ENCODE data around the gene ABCC2.

Gene ABCC2

DNA sequence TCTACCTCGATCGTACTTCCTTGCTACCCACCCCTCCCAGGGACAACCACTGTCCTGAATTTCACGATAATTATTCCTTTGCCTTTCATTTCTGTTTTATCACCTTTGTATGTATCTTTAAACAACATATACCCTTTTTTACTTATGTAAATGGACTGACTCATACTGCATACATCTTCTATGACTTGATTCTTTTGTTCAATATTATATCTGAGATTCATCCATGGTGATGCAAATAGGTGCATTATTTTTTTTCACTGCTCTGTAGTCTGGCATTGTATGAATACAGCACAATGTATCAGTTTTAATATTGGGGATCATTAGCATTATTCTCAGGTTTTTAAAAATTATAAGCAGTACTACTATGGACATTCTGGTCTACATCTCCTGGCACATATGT, 69.4 kb downstream of the ABCC2 start:
- Histone ChIP-seq H3K4me3 (ENCODE audit: low read depth, low read length) (no peak overlapping the region), H3K36me3 (no peaks in the 10 kb centered on the region), H3K27me3 (no peaks in the 10 kb centered on the region), H3K4me1 (no peaks in the 10 kb centered on the region), H3K9me3 (no peaks in the 10 kb centered on the region)
- DNase-seq, result no peak
- TF ChIP-seq, protein P1, sequence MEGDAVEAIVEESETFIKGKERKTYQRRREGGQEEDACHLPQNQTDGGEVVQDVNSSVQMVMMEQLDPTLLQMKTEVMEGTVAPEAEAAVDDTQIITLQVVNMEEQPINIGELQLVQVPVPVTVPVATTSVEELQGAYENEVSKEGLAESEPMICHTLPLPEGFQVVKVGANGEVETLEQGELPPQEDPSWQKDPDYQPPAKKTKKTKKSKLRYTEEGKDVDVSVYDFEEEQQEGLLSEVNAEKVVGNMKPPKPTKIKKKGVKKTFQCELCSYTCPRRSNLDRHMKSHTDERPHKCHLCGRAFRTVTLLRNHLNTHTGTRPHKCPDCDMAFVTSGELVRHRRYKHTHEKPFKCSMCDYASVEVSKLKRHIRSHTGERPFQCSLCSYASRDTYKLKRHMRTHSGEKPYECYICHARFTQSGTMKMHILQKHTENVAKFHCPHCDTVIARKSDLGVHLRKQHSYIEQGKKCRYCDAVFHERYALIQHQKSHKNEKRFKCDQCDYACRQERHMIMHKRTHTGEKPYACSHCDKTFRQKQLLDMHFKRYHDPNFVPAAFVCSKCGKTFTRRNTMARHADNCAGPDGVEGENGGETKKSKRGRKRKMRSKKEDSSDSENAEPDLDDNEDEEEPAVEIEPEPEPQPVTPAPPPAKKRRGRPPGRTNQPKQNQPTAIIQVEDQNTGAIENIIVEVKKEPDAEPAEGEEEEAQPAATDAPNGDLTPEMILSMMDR (IDR thresholded peaks at IDR 0.05; ENCODE audit: low read depth, low read length), result no peak

DNA sequence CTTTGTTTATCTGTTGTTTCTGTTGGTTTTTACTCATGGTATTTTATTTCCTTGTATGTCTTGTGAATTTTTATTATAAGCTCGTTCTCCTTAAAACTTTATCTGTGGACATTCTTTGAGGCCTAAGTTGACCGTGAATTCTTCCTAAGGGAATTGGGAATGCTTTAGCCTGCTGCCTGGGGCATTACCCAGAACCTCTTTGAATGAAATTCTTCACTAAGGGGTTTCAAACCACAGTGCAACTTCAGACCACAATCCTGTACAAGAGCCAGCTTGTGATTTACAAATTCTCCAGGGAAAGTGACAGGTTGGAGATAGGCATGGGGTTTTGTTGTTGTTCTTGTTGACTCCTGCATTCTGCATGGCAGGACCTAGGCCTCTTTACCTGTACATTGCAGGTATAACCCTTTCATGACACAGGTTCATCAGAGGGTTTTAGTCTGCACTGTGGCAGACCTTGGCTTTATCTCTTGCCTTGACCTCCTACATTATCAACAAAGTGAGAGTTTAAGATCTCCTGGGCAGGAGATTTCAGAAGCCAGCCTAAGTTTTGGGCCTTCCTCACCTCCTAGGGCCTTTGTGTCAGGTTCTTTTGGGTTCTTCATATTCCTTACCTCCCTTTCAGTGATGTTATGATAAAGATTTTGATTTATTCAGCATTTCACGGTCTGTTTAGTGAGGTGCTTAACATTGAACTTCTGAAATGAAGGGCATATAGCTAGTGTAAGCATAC, 70.2 kb downstream of the ABCC2 start:
- no peaks in the 10 kb centered on the region for H3K9me3 ChIP-seq
- H3K27me3 ChIP-seq, result no peaks in the 10 kb centered on the region
- DNase-seq, result no peak
- no peaks in the 10 kb centered on the region for H3K4me1 ChIP-seq
- TF ChIP-seq, protein P1 (IDR thresholded peaks at IDR 0.05; ENCODE audit: low read depth, low read length), result no peak
- no peak overlapping the region for H3K4me3 ChIP-seq (ENCODE audit: low read depth, low read length)
- no peaks in the 10 kb centered on the region for H3K36me3 ChIP-seq

DNA sequence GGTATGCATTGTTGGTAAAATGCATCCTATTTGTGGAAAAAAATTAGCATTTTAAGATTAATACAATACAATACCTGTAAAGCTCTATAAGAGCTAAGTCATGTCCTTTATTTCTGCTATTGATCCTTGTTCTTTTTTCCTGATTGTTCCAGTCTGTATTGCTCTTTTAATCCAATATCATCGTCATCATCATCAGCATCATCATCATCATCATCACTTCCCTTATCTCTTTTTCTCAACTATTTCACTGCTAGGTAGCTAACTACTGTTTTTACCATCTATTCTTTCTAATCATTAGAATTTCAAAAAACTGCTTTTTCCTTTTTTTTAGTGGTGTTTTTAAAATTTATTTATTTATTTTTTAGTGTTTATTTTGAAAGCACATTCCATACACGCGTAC, 71.2 kb downstream of the ABCC2 start:
- Histone ChIP-seq H3K4me1 (no peaks in the 10 kb centered on the region), H3K36me3 (no peaks in the 10 kb centered on the region), H3K27me3 (no peaks in the 10 kb centered on the region), H3K9me3 (no peaks in the 10 kb centered on the region), H3K4me3 (ENCODE audit: low read depth, low read length) (no peak overlapping the region)
- TF ChIP-seq, protein P1 (IDR thresholded peaks at IDR 0.05; ENCODE audit: low read depth, low read length), result no peak
- DNase-seq, result no peak

DNA sequence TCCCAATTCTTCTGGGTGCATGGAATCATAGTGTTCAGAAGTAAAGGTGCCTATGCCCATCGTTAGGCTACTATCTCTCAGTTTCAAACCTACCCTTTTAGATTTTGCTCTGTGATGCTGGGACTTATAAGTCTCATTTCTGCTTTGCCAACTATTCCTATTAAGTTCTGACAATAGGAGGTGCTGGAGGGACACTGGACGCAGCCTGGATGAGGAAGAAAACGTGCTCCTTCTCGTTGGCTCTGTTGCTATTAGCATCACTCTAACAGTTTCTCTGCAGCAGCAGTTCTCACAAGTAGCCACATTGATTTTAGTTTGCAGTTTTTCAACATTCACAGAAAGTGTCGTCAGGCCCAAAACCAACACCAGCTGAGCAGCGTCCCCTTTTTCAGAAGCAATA, 72.4 kb downstream of the ABCC2 start:
- TF ChIP-seq, protein P1 (IDR thresholded peaks at IDR 0.05; ENCODE audit: low read depth, low read length), result peak; percentile 61
- no peaks in the 10 kb centered on the region for H3K9me3 ChIP-seq
- DNase-seq, result peak; percentile 25
- no peaks in the 10 kb centered on the region for H3K27me3 ChIP-seq
- H3K36me3 ChIP-seq, result no peaks in the 10 kb centered on the region
- no peak overlapping the region for H3K4me3 ChIP-seq (ENCODE audit: low read depth, low read length)
- no peaks in the 10 kb centered on the region for H3K4me1 ChIP-seq

DNA sequence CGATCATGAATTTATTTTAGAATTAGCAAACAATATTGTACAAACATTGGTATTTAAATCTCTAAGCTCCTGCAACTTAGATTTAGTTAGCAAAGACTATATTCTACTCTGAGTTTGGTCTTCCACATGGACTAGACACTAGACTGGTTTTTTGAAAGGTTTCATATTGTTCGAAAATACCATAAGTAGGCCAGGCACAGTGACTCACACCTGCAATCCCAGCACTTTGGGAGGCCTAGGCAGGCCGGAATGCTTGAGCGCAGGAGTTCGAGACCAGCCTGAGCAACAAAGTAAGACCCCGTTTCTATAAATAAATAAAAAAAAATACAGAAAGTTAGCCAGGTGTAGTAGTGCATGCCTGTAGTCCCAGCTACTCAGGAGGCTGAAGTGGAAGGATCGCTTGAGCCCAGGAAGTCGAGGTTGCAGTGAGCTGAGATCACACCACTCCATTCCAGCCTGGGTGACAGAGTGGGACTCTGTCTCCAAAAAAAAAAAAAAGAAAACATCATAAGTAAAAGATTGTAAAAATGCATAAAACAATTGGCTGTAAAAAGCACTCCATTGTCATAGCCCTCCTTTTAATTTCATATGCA, 73.1 kb downstream of the ABCC2 start:
- no peaks in the 10 kb centered on the region for H3K27me3 ChIP-seq
- no peaks in the 10 kb centered on the region for H3K36me3 ChIP-seq
- no peaks in the 10 kb centered on the region for H3K9me3 ChIP-seq
- TF ChIP-seq, protein P1 (IDR thresholded peaks at IDR 0.05; ENCODE audit: low read depth, low read length), result no peak
- DNase-seq, result no peak
- H3K4me1 ChIP-seq, result no peaks in the 10 kb centered on the region
- no peak overlapping the region for H3K4me3 ChIP-seq (ENCODE audit: low read depth, low read length)

DNA sequence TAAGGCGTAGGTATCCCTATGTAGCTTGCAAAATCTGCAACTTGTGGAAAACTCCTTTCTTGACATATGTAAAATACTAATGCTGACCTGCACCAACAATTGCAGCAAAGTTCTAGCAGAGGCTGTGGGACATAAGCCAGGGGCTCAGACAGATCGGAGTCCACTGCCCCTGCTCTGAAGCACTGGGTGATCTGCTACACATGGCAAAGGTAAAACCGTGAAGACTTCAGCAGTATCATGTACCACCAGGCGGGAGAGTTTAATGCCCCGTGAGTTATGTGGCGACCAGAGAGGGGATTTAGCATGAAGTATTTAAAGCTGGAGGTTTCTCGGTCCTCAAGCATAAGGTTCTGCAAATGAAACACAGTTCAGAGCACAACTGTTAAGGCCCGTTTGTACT, 76.4 kb downstream of the ABCC2 start:
- Histone ChIP-seq H3K4me1 (no peaks in the 10 kb centered on the region), H3K4me3 (ENCODE audit: low read depth, low read length) (no peak overlapping the region), H3K36me3 (no peaks in the 10 kb centered on the region), H3K9me3 (no peaks in the 10 kb centered on the region), H3K27me3 (no peaks in the 10 kb centered on the region)
- no peak for DNase-seq
- TF ChIP-seq, protein P1 (IDR thresholded peaks at IDR 0.05; ENCODE audit: low read depth, low read length), result no peak
